Parietal lobe (tissue), 1 donor: Measurements from ENCODE around the gene B4GALNT1. TPM values are rescaled to one million over a fixed set of nuclear protein-coding genes. Genes with fewer than 3 reads are reported as not detected.

Experiments
- total RNA-seq: library from RNA; depleted of rRNA; stranded (reverse); fragments of >200 nt; gene quantifications from one replicate; pipeline ENCODE4 v1.2.3, GENCODE V29; 2014

The B4GALNT1 gene
- total RNA-seq = 103 TPM

GRCh38 chr12:57632958-57633840 is at the start of gene B4GALNT1:
Gene B4GALNT1 (minus strand): TSS chr12:57633201. CDS start chr12:57632132, 1,069 bp downstream.

GRCh38 chr12:57611108-57611826 is 21.7 kb downstream of the B4GALNT1 start, which contains the start of gene ARHGEF25:
Gene ARHGEF25 (plus strand): TSS chr12:57611435. CDS start chr12:57611895, 460 bp downstream.

GRCh38 chr12:57604454-57604991 is 28.5 kb downstream of the B4GALNT1 start, which contains the start of gene DTX3:
Gene DTX3 (plus strand): TSS chr12:57604824. CDS start chr12:57606518, 1,694 bp downstream.

GRCh38 chr12:57590864-57591781 is 41.9 kb downstream of the B4GALNT1 start, which contains the start of gene PIP4K2C:
Gene PIP4K2C (plus strand): TSS chr12:57591192. CDS start chr12:57591290, 98 bp downstream.

Other genes starting within 250 kb of the B4GALNT1 start
- 38.5 TPM for gene R3HDM2, start 202.2 kb downstream of the B4GALNT1 start, total RNA-seq
- not detected for gene INHBC, start 198.4 kb downstream of the B4GALNT1 start, total RNA-seq
- not detected for gene INHBE, start 177.9 kb downstream of the B4GALNT1 start, total RNA-seq
- gene GLI1, start 173.4 kb downstream of the B4GALNT1 start, total RNA-seq = 0.63 TPM
- gene ARHGAP9, start 153.3 kb downstream of the B4GALNT1 start, total RNA-seq = 0.94 TPM
- 122 TPM for gene MARS1, start 145.1 kb downstream of the B4GALNT1 start, total RNA-seq
- 3.8 TPM for gene DDIT3, start 112.7 kb downstream of the B4GALNT1 start, total RNA-seq
- gene MBD6, start 110.4 kb downstream of the B4GALNT1 start, total RNA-seq = 6.3 TPM
- gene DCTN2, start 86.0 kb downstream of the B4GALNT1 start, total RNA-seq = 153 TPM
- gene KIF5A, start 83.2 kb downstream of the B4GALNT1 start, total RNA-seq = 97.0 TPM
- gene PIP4K2C, start 42.0 kb downstream of the B4GALNT1 start, total RNA-seq = 13.8 TPM
- 81.7 TPM for gene DTX3, start 28.4 kb downstream of the B4GALNT1 start, total RNA-seq
- gene ARHGEF25, start 21.8 kb downstream of the B4GALNT1 start, total RNA-seq = 40.7 TPM
- gene OS9, start 60.9 kb upstream of the B4GALNT1 start, total RNA-seq = 115 TPM
- 40.7 TPM for gene AGAP2, start 105.5 kb upstream of the B4GALNT1 start, total RNA-seq
- gene TSPAN31, start 111.8 kb upstream of the B4GALNT1 start, total RNA-seq = 25.7 TPM
- gene CDK4, start 119.1 kb upstream of the B4GALNT1 start, total RNA-seq = 55.4 TPM
- 18.8 TPM for gene MARCHF9, start 121.9 kb upstream of the B4GALNT1 start, total RNA-seq
- 0.94 TPM for gene CYP27B1, start 133.9 kb upstream of the B4GALNT1 start, total RNA-seq
- 2.8 TPM for gene METTL1, start 138.9 kb upstream of the B4GALNT1 start, total RNA-seq
- 2.5 TPM for gene EEF1AKMT3, start 139.4 kb upstream of the B4GALNT1 start, total RNA-seq
- gene TSFM, start 149.6 kb upstream of the B4GALNT1 start, total RNA-seq = 24.1 TPM
- 4.4 TPM for gene AVIL, start 185.5 kb upstream of the B4GALNT1 start, total RNA-seq
- 45.1 TPM for gene CTDSP2, start 213.5 kb upstream of the B4GALNT1 start, total RNA-seq